K562 (cell line): ENCODE data around the gene PRKG1. TPM values are rescaled to one million over a fixed set of nuclear protein-coding genes. Genes with fewer than 3 reads are reported as not detected.

Experiments
- ATAC-seq: fragments of 200-7000 bp; cut with Tn5 transposase; 3 replicates; pipeline ENCODE4 v1.9.1; 2020; ENCODE audit warnings: moderate library complexity
- BruUV-seq: library from RNA; stranded (reverse); fragments of 400-500 nt; replicated peaks from 2 replicates; lab custom pipeline; 2021; lab: Mats Ljungman, UMichigan
- CTCF ChIA-PET: fragments of 300-600 bp; formaldehyde crosslinking; extraction: SDS; loops from one replicate; lab custom pipeline; 2021; ENCODE audit warnings: low intra/inter-chr PET ratio; lab: Yijun Ruan, JAX
- POLR2A ChIA-PET: fragments of 300-600, 350-650 bp; sonication (Branson Sonifier 250); formaldehyde crosslinking; extraction: SDS; loops from one replicate; lab custom pipeline; 2021; ENCODE audit warnings: antibody characterized with exemption, inconsistent platforms; lab: Yijun Ruan, JAX
- DNase-seq, 4 experiments: peaks; one replicate each; pipeline versions ENCODE4 v3.0.0 to v3.0.0-alpha.2; 2011 to 2018; ENCODE audit warnings: low spot score in 3 of 4, mixed read lengths in 3 of 4; ENCODE audit errors: extremely low read depth in 1 of 4
- FAIRE-seq: peaks from 2 replicates; lab custom pipeline; 2011; peaks lifted over from hg19 to GRCh38; lab: Jason Lieb, UNC
- H2AFZ ChIP-seq: 2 replicates; pipeline ENCODE4 v1.6.0; 2011; ENCODE audit warnings: low read depth, low read length, control low read depth, inconsistent platforms
- H3K27ac ChIP-seq: fragments of 200-600 bp; 3 replicates; pipeline ENCODE4 v1.8.0; 2011; ENCODE audit warnings: low read depth, mild to moderate bottlenecking, control low read depth, inconsistent platforms, low read length, moderate library complexity, mixed read lengths; ENCODE audit errors: extremely low read depth
- H3K27me3 ChIP-seq, 2 experiments: fragments of 300-600 bp in 1 of 2; 2 replicates in 1 of 2; 3 replicates in 1 of 2; pipeline versions ENCODE4 v1.6.0 to v1.8.0; 2011; ENCODE audit warnings: inconsistent platforms in 2 of 2, low read length in 2 of 2, mild to moderate bottlenecking in 1 of 2, mixed read lengths in 1 of 2, moderate library complexity in 1 of 2; ENCODE audit not compliant: control insufficient read depth in 2 of 2, insufficient read depth in 2 of 2
- H3K36me3 ChIP-seq: fragments of 300-600 bp; 3 replicates; pipeline ENCODE4 v1.8.0; 2011; ENCODE audit warnings: mild to moderate bottlenecking, low read length, inconsistent platforms; ENCODE audit not compliant: control insufficient read depth, insufficient read depth
- H3K4me1 ChIP-seq, 2 experiments: fragments of 200-600 bp in 1 of 2; replicated peaks in 1 of 2; 2 replicates in 1 of 2; 3 replicates in 1 of 2; pipeline versions ENCODE4 v1.5.1 to v1.8.0; 2011; ENCODE audit warnings: inconsistent platforms in 2 of 2, low read length in 2 of 2, mild to moderate bottlenecking in 1 of 2, mixed read lengths in 1 of 2, moderate library complexity in 1 of 2; ENCODE audit not compliant: control insufficient read depth in 2 of 2, insufficient read depth in 2 of 2
- H3K4me2 ChIP-seq: 2 replicates; pipeline ENCODE4 v1.6.1; 2011; ENCODE audit warnings: low read length, control low read depth, inconsistent platforms, mixed read lengths; ENCODE audit not compliant: insufficient read depth
- H3K4me3 ChIP-seq: fragments of 200-600 bp; sonication (generic), shearing (Covaris generic); 2 replicates; pipeline ENCODE4 v1.5.1; 2016; ENCODE audit warnings: control low read depth, inconsistent platforms
- H3K79me2 ChIP-seq: fragments of 200-600 bp; 3 replicates; pipeline ENCODE4 v1.8.0; 2011; ENCODE audit warnings: low read length, inconsistent platforms; ENCODE audit not compliant: control insufficient read depth, insufficient read depth
- H3K9ac ChIP-seq, 2 experiments: 2 replicates each; pipeline versions ENCODE4 v1.6.0 to v1.6.1; 2011; ENCODE audit warnings: low read depth in 2 of 2, low read length in 2 of 2, control low read depth in 1 of 2, inconsistent platforms in 1 of 2, mild to moderate bottlenecking in 1 of 2, mixed read lengths in 1 of 2; ENCODE audit not compliant: insufficient read depth in 1 of 2
- H3K9me1 ChIP-seq: one replicate; pipeline ENCODE4 v1.6.0; 2011; ENCODE audit warnings: inconsistent platforms, mild to moderate bottlenecking, low read length, moderate library complexity; ENCODE audit not compliant: control insufficient read depth, insufficient read depth
- H3K9me3 ChIP-seq: replicated peaks from 2 replicates; pipeline ENCODE4 v1.5.1; 2011; ENCODE audit warnings: low read depth, low read length, inconsistent platforms; ENCODE audit not compliant: control insufficient read depth, insufficient read depth
- H4K20me1 ChIP-seq: replicated peaks from 2 replicates; pipeline ENCODE4 v1.6.1; 2011; ENCODE audit warnings: low read length, inconsistent platforms, mixed read lengths; ENCODE audit not compliant: control insufficient read depth, insufficient read depth
- BACH1 ChIP-seq: fragments of 200-800 bp; sonication (Bioruptor generic); IDR thresholded peaks from 2 replicates; pipeline ENCODE4 v1.6.1; 2016; ENCODE audit warnings: missing genetic modification characterization, missing compliant biosample characterization
- DPF2 ChIP-seq: fragments of 450-650 bp; IDR thresholded peaks from 2 replicates; pipeline ENCODE4 v1.6.1; 2016
- FOXP1 ChIP-seq: sonication (generic); formaldehyde crosslinking; IDR thresholded peaks from 2 replicates; pipeline ENCODE4 v1.8.0; 2022; ENCODE audit warnings: mild to moderate bottlenecking, missing genetic modification reagents
- IRF1 ChIP-seq: sonication (generic); formaldehyde crosslinking; IDR thresholded peaks from 2 replicates; pipeline ENCODE4 v1.8.0; 2022; ENCODE audit warnings: missing genetic modification reagents, mild to moderate bottlenecking, borderline replicate concordance
- JUND ChIP-seq, 2 experiments: IDR thresholded peaks; 2 replicates in 1 of 2; 3 replicates in 1 of 2; pipeline ENCODE4 v1.6.1; 2011; ENCODE audit warnings: borderline replicate concordance in 2 of 2, low read depth in 2 of 2, low read length in 2 of 2, improper control_type of control experiment in 1 of 2, missing biosample characterization in 1 of 2, missing genetic modification characterization in 1 of 2, missing genetic modification reagents in 1 of 2
- LCOR ChIP-seq: sonication (generic); formaldehyde crosslinking; IDR thresholded peaks from 2 replicates; pipeline ENCODE4 v1.8.0; 2022; ENCODE audit warnings: mild to moderate bottlenecking, missing genetic modification reagents
- MAFK ChIP-seq: IDR thresholded peaks from 2 replicates; pipeline ENCODE4 v1.6.1; 2011; ENCODE audit warnings: low read length, improper control_type of control experiment
- PCBP2 ChIP-seq: fragments of 200-400 bp; formaldehyde crosslinking; IDR thresholded peaks from 2 replicates; pipeline ENCODE4 v1.6.1; 2018; ENCODE audit warnings: low read length, low read depth, mild to moderate bottlenecking, moderate library complexity; ENCODE audit not compliant: poor library complexity, severe bottlenecking
- PPARD ChIP-seq: fragments of 250-450 bp; sonication (Bioruptor Pico); IDR thresholded peaks from 2 replicates; pipeline ENCODE4 v1.8.0; 2022; ENCODE audit warnings: inconsistent platforms, mild to moderate bottlenecking, moderate library complexity
- U2AF2 ChIP-seq: fragments of 200-400 bp; formaldehyde crosslinking; optimal IDR thresholded peaks from 2 replicates; pipeline ENCODE3; 2017; ENCODE audit warnings: low read depth, mild to moderate bottlenecking, low read length
- ZC3H8 ChIP-seq: fragments of 450-650 bp; IDR thresholded peaks from 2 replicates; pipeline ENCODE4 v1.6.1; 2017
- ZFP1 ChIP-seq: fragments of 450-650 bp; formaldehyde crosslinking; IDR thresholded peaks from 2 replicates; pipeline ENCODE4 v1.4.0; 2020; ENCODE audit warnings: mild to moderate bottlenecking, mixed read lengths
- ZHX1 ChIP-seq: fragments of 150-350 bp; conservative IDR thresholded peaks from 2 replicates; pipeline ENCODE4 v1.6.1; 2014; ENCODE audit warnings: low read length
- ZNF449 ChIP-seq: fragments of 250-450 bp; sonication (Bioruptor Pico); IDR thresholded peaks from 2 replicates; pipeline ENCODE4 v1.8.0; 2022; ENCODE audit warnings: moderate library complexity, mild to moderate bottlenecking, inconsistent platforms
- WGBS: fragments of 100-300 bp; shearing (Covaris generic); methylation state at CpG from one replicate; pipeline ENCODE4 v1.1.6; 2016; ENCODE audit warnings: low coverage, mixed read lengths; ENCODE audit not compliant: insufficient coverage; ENCODE audit errors: missing lambda C conversion rate; 5-methylcytosine and 5-hydroxymethylcytosine counted together
- in situ Hi-C: fragments of 300-500 bp; cut with MboI; formaldehyde crosslinking; loops from 4 replicates; pipeline ENCODE4 v1.15.0; 2018; ENCODE audit warnings: inconsistent platforms, mixed read lengths
- intact Hi-C: fragments of 100-400 bp; cut with micrococcal nuclease; formaldehyde crosslinking; loops from 2 replicates; pipeline ENCODE4 v1.14.2; 2022
- polyA plus RNA-seq, 8 experiments: library from polyadenylated mRNA; depleted of rRNA in 4 of 8; stranded (reverse) in 5 of 8; unstranded in 3 of 8; fragments of >200 nt; fragmentation: Nextera tagmentation in 2 of 8; fragmentation: Illumina TruSeq in 1 of 8; extraction: Ambion mirVana in 2 of 8; extraction: Trizol in 1 of 8; gene quantifications; 2 replicates each; pipeline versions ENCODE4 v1.2.1 to v1.2.3, GENCODE V29; 2011 to 2014; ENCODE audit warnings: inconsistent platforms in 1 of 8, missing spikeins in 1 of 8
- total RNA-seq, 7 experiments: library from RNA; depleted of rRNA in 6 of 7; stranded (reverse); fragments of >200 nt in 6 of 7; fragmentation: Illumina TruSeq in 2 of 7; extraction: Trizol in 2 of 7; gene quantifications; 2 replicates each; pipeline versions ENCODE4 v1.2.1 to v1.2.3, GENCODE V29; 2011 to 2021; ENCODE audit warnings: low replicate concordance in 1 of 7

The PRKG1 gene
- total and polyA plus RNA-seq, 9 of the 15 experiments (the other 6 are each of a cell fraction or from before 2014, with no cell fraction given): 0.22 TPM; not detected in 8

GRCh38 chr10:51724038-51724437 is 649.8 kb downstream of the PRKG1 start:
- Histone ChIP-seq H3K4me1 (no peaks in the 10 kb centered on the region), H3K9me1 (no peaks in the 10 kb centered on the region), H3K79me2 (no peaks in the 10 kb centered on the region), H3K9me3 (no peaks in the 10 kb centered on the region), H2AFZ (no peak overlapping the region), H3K27me3 (no peaks in the 10 kb centered on the region), H3K4me3 (no peak overlapping the region), H4K20me1 (no peaks in the 10 kb centered on the region), H3K9ac (no peak overlapping the region), H3K36me3 (no peaks in the 10 kb centered on the region), H3K4me2 (no peak overlapping the region), H3K27ac (no peak overlapping the region)
- in situ Hi-C loops (no loop called here), intact Hi-C loops (no loop called here)
- FAIRE-seq (no peak), ATAC-seq (no peak), DNase-seq (no peak)
- CTCF ChIA-PET: no interaction called here
- 0% methylated on average over 1 of the region's 1 CpG for WGBS
- POLR2A ChIA-PET: no interaction called here
- no TSS peak for BruUV-seq
- no peak for TF ChIP-seq DPF2
- TF ChIP-seq BACH1 (tag): no peak
- TF ChIP-seq ZHX1: no peak
- TF ChIP-seq IRF1 (CRISPR knock-in tag): no peak
- TF ChIP-seq MAFK: no peak
- TF ChIP-seq PCBP2: no peak
- no peak for TF ChIP-seq ZC3H8
- TF ChIP-seq FOXP1 (CRISPR knock-in tag): no peak
- no peak for TF ChIP-seq U2AF2
- no peak for TF ChIP-seq ZNF449 (CRISPR knock-in tag)
- TF ChIP-seq JUND (IDR thresholded peaks at IDR 0.05; ENCODE audit: borderline replicate concordance, low read depth, low read length): no peak
- no peak for TF ChIP-seq JUND (tag; IDR thresholded peaks at IDR 0.05; ENCODE audit: borderline replicate concordance, low read depth, low read length)
- TF ChIP-seq LCOR (CRISPR knock-in tag): no peak
- TF ChIP-seq ZFP1: no peak
- no peak for TF ChIP-seq PPARD
